B cell (primary cell): Measurements from ENCODE around the gene FKBP2. TPM values are rescaled to one million over a fixed set of nuclear protein-coding genes. Genes with fewer than 3 reads are reported as not detected.

Experiments
- ATAC-seq: fragments of 200-7000 bp; cut with Tn5 transposase; one replicate; pipeline ENCODE4 v1.10.0; 2021; ENCODE audit warnings: low read depth, mild to moderate bottlenecking, moderate number of reproducible peaks, moderate library complexity
- CTCF ChIA-PET: fragments of 350-600 bp; sonication (Branson Sonifier 250); formaldehyde crosslinking; loops from one replicate; lab custom pipeline; 2021; ENCODE audit warnings: antibody characterized with exemption, inconsistent platforms; lab: Charles Lee
- POLR2A ChIA-PET: fragments of 350-600 bp; sonication (Branson Sonifier 250); formaldehyde crosslinking; loops from one replicate; lab custom pipeline; 2021; ENCODE audit warnings: antibody characterized with exemption; lab: Charles Lee
- DNase-seq: peaks from one replicate; pipeline ENCODE4 v3.0.0; 2013
- H2AFZ ChIP-seq: 2 replicates; pipeline ENCODE4 v1.6.1; 2012; ENCODE audit warnings: mild to moderate bottlenecking, low read depth, low read length; ENCODE audit not compliant: insufficient read depth, poor library complexity, severe bottlenecking
- H3K27ac ChIP-seq, 2 donors: 1 replicate in 1 of 2; 2 replicates in 1 of 2; pipeline ENCODE4 v1.5.1; 2012 to 2013; ENCODE audit warnings: low read length in 2 of 2, mild to moderate bottlenecking in 2 of 2, moderate library complexity in 1 of 2
- H3K27me3 ChIP-seq, 4 experiments: fragments of 200-600 bp in 1 of 4; sonication (generic) in 1 of 4; replicated peaks in 1 of 4; 1 replicate in 2 of 4; 2 replicates in 2 of 4; pipeline versions ENCODE4 v1.6.1 to v1.7.0; 2013 to 2016; ENCODE audit warnings: low read length in 3 of 4, mild to moderate bottlenecking in 2 of 4, mixed read lengths in 1 of 4, moderate library complexity in 1 of 4; ENCODE audit not compliant: insufficient read depth in 4 of 4, control insufficient read depth in 3 of 4; ENCODE audit errors: control extremely low read depth in 1 of 4
- H3K36me3 ChIP-seq, 2 experiments: replicated peaks in 1 of 2; 1 replicate in 1 of 2; 2 replicates in 1 of 2; pipeline versions ENCODE4 v1.6.1 to v1.7.1; 2013; ENCODE audit warnings: low read length in 1 of 2; ENCODE audit not compliant: insufficient read depth in 2 of 2, control insufficient read depth in 1 of 2; ENCODE audit errors: control extremely low read depth in 1 of 2, extremely low read depth in 1 of 2
- H3K4me1 ChIP-seq, 2 donors: fragments of 200-600 bp in 1 of 2; sonication (generic) in 1 of 2; 1 replicate in 1 of 2; 2 replicates in 1 of 2; pipeline versions ENCODE4 v1.5.1 to v1.6.1; 2013 to 2017; ENCODE audit warnings: low read length in 2 of 2; ENCODE audit not compliant: control insufficient read depth in 2 of 2, insufficient read depth in 2 of 2
- H3K4me2 ChIP-seq: replicated peaks from 2 replicates; pipeline ENCODE3; 2012; ENCODE audit warnings: mild to moderate bottlenecking, low read depth, low read length; ENCODE audit not compliant: poor library complexity, severe bottlenecking
- H3K4me3 ChIP-seq, 5 experiments: fragments of 200-600 bp in 1 of 5; sonication (generic) in 1 of 5; 1 replicate in 3 of 5; 2 replicates in 2 of 5; pipeline versions ENCODE4 v1.5.1 to v1.7.0; 2011 to 2016; ENCODE audit warnings: low read length in 4 of 5, mild to moderate bottlenecking in 4 of 5, low read depth in 2 of 5, control low read depth in 1 of 5, moderate library complexity in 1 of 5; ENCODE audit not compliant: insufficient read depth in 1 of 5; ENCODE audit errors: control extremely low read depth in 1 of 5, extremely low read depth in 1 of 5
- H3K79me2 ChIP-seq: fragments of 200-600 bp; sonication (generic); one replicate; pipeline ENCODE4 v1.6.0; 2016; ENCODE audit warnings: low read length; ENCODE audit not compliant: control insufficient read depth, insufficient read depth
- H3K9ac ChIP-seq: fragments of 200-600 bp; sonication (generic); 2 replicates; pipeline ENCODE4 v1.6.1; 2017; ENCODE audit warnings: mild to moderate bottlenecking, low read length, moderate library complexity
- H3K9me3 ChIP-seq, 3 donors: one replicate each; pipeline versions ENCODE4 v1.6.1 to v1.7.1; 2013; ENCODE audit warnings: low read length in 2 of 3; ENCODE audit not compliant: control insufficient read depth in 2 of 3, insufficient read depth in 1 of 3; ENCODE audit errors: control extremely low read depth in 1 of 3
- H4K20me1 ChIP-seq: 2 replicates; pipeline ENCODE4 v1.6.0; 2012; ENCODE audit warnings: mild to moderate bottlenecking, low read length; ENCODE audit not compliant: insufficient read depth, control insufficient read depth, poor library complexity, severe bottlenecking
- H3K27ac Mint-ChIP-seq: one replicate; pipeline ENCODE4 v1.8.0; 2021; ENCODE audit warnings: mixed read lengths
- H3K27me3 Mint-ChIP-seq: one replicate; pipeline ENCODE4 v1.8.0; 2021; ENCODE audit warnings: mixed read lengths
- H3K4me1 Mint-ChIP-seq: one replicate; pipeline ENCODE4 v1.8.0; 2021; ENCODE audit warnings: mixed read lengths
- H3K4me3 Mint-ChIP-seq: one replicate; pipeline ENCODE4 v1.8.0; 2021; ENCODE audit warnings: mixed read lengths
- H3K9me3 Mint-ChIP-seq: one replicate; pipeline ENCODE4 v1.8.0; 2022; ENCODE audit warnings: mixed read lengths; ENCODE audit not compliant: insufficient read depth
- EZH2 ChIP-seq: IDR thresholded peaks from 2 replicates; pipeline ENCODE4 v1.6.1; 2012; ENCODE audit warnings: borderline replicate concordance, low read depth, mild to moderate bottlenecking, moderate library complexity, low read length; ENCODE audit not compliant: insufficient read depth, poor library complexity, severe bottlenecking
- WGBS: methylation state at CpG from one replicate; pipeline ENCODE4 v1.1.5; 2013; ENCODE audit warnings: missing lambda C conversion rate; ENCODE audit not compliant: insufficient coverage; 5-methylcytosine and 5-hydroxymethylcytosine counted together
- intact Hi-C: fragments of 100-400 bp; cut with micrococcal nuclease; formaldehyde crosslinking; loops from one replicate; pipeline ENCODE4 v1.10.0; 2022
- polyA plus RNA-seq: library from polyadenylated mRNA; depleted of rRNA; stranded (reverse); fragments of >200 nt; gene quantifications from 2 replicates; pipeline ENCODE4 v1.2.3, GENCODE V29; 2012
- total RNA-seq, 2 donors: library from RNA; stranded (reverse); fragments of 120-200 nt in 1 of 2; gene quantifications; 1 replicate in 1 of 2; 2 replicates in 1 of 2; pipeline versions ENCODE4 v1.2.3 to v1.2.4, GENCODE V29; 2013 to 2022
- TF ChIP-seq, protein P1 (sequence below): fragments of 200-600 bp; IDR thresholded peaks from one replicate; pipeline ENCODE4 v1.8.0; 2022; ENCODE audit warnings: antibody characterized with exemption, mild to moderate bottlenecking

Gene FKBP2
- total and polyA plus RNA-seq, 2 donors (not counting 1 experiment from before 2014, with no cell fraction given), result 23.7 to 38.2 TPM

DNA sequence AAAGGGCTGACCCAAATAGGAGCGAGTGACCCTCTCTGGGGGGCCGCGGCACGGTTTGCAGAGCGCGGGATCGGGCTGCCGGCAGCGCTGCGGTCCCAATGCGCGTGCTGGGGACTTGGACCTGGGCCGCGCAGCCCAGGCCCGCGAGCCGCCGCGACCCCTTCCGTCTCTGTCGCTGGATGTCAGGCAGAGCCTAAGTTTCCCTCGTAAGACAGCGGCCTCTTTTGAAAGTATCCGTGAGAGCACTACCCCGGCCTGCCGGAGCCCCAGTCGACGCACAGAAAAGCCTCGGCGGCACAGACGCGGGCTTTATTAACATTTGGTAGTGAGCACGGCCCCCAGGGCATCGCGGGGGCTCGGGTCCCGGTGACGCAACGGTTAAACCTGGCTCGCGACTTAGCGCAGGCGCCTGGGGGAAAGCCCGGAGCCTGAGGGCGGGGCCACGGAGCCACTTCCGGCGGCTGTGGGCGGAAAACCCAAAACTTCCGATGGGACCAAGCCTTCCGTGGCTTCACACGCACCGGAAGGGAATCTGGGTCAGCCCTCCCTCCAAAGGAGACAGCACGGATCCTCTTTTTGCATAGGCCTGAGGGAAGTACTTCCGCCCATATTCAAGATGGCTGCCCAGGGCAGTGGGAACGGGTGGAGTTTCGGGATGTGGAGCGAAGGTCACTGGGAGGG lies 28.8 kb downstream of the FKBP2 start:
- H3K27me3 ChIP-seq, result no peaks in the 10 kb centered on the region
- H3K4me3 ChIP-seq, result peak overlapping the region; percentile 79 to 96 (median 87)
- peak; percentile 99 for DNase-seq
- CTCF ChIA-PET, result interaction anchor here (1.0 to 5.7 kb wide), 9 partner anchors 11 to 419 kb away, joined by 3 to 73 read pairs (median 11); partner anchors contain the start of genes BAD, CATSPERZ, ESRRA and FERMT3
- no peaks in the 10 kb centered on the region for H4K20me1 ChIP-seq
- intact Hi-C loops, result loop anchor here (1.0 kb wide), 9 partner anchors 16 to 84 kb away; partner anchors contain the start of genes DNAJC4, FKBP2, GPR137 and NUDT22
- TF ChIP-seq, protein P1, sequence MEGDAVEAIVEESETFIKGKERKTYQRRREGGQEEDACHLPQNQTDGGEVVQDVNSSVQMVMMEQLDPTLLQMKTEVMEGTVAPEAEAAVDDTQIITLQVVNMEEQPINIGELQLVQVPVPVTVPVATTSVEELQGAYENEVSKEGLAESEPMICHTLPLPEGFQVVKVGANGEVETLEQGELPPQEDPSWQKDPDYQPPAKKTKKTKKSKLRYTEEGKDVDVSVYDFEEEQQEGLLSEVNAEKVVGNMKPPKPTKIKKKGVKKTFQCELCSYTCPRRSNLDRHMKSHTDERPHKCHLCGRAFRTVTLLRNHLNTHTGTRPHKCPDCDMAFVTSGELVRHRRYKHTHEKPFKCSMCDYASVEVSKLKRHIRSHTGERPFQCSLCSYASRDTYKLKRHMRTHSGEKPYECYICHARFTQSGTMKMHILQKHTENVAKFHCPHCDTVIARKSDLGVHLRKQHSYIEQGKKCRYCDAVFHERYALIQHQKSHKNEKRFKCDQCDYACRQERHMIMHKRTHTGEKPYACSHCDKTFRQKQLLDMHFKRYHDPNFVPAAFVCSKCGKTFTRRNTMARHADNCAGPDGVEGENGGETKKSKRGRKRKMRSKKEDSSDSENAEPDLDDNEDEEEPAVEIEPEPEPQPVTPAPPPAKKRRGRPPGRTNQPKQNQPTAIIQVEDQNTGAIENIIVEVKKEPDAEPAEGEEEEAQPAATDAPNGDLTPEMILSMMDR, result peak; percentile 37
- no peak for TF ChIP-seq EZH2
- H3K4me1 Mint-ChIP-seq, result peaks cover 19% of the 10 kb centered on the region
- peak overlapping the region; percentile 99 for H3K27ac Mint-ChIP-seq
- H3K4me1 ChIP-seq, result peaks cover 14 to 29% of the 10 kb centered on the region in 2 donors
- peak overlapping the region; percentile 75 for H2AFZ ChIP-seq
- no peaks in the 10 kb centered on the region for H3K27me3 Mint-ChIP-seq
- peak overlapping the region; percentile 89 to 91 for H3K27ac ChIP-seq
- peak overlapping the region; percentile 100 for H3K4me3 Mint-ChIP-seq
- H3K79me2 ChIP-seq, result no peaks in the 10 kb centered on the region
- H3K9me3 Mint-ChIP-seq, result no peaks in the 10 kb centered on the region
- POLR2A ChIA-PET, result interaction anchor here (0.6 to 4.6 kb wide), 19 partner anchors 14 to 1623 kb away, joined by 3 to 67 read pairs (median 4); partner anchors contain the start of genes BAD, CCDC88B, FERMT3 and FKBP2
- ATAC-seq, result peak; percentile 73
- H3K4me2 ChIP-seq, result peak overlapping the region; percentile 92
- H3K9me3 ChIP-seq, result peaks cover 0 to 3% (median 0%) of the 10 kb centered on the region in 3 donors
- H3K36me3 ChIP-seq, result no peaks in the 10 kb centered on the region
- peak overlapping the region; percentile 76 for H3K9ac ChIP-seq
- under 1% methylated on average over 58 of the region's 58 CpGs for WGBS
